Measurements from ENCODE around the gene RAB34.

DNA sequence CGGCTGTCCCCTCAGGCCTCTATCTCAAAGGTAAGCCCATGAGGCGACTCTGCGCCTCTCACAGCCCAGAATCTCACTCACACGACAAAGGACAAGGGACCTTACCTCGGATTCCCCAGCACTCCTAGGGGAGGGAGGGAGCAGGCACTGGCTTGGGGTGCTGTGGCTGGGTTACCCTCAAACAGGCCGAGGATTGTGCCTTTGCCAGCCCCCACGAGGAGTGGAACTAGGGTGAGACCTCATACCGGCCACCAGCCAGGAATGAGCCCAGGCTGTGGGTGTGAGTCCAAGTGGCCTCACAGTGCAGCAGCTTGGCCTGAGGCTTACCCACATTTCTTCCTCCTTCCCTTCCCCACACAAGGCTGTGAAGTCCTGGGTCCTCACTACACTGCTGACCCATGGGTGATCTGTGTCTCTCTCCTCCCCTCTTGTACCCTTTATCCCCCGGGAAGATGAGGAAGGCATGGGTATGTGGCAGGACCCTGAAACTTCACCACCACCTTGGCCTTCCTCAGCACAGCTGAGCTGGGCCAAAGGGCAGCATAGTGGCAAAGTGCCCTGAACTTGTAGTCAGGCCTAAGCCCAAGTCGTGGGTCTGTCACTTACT is 11.8 kb downstream of the RAB34 start:
- TF ChIP-seq, protein P1, sequence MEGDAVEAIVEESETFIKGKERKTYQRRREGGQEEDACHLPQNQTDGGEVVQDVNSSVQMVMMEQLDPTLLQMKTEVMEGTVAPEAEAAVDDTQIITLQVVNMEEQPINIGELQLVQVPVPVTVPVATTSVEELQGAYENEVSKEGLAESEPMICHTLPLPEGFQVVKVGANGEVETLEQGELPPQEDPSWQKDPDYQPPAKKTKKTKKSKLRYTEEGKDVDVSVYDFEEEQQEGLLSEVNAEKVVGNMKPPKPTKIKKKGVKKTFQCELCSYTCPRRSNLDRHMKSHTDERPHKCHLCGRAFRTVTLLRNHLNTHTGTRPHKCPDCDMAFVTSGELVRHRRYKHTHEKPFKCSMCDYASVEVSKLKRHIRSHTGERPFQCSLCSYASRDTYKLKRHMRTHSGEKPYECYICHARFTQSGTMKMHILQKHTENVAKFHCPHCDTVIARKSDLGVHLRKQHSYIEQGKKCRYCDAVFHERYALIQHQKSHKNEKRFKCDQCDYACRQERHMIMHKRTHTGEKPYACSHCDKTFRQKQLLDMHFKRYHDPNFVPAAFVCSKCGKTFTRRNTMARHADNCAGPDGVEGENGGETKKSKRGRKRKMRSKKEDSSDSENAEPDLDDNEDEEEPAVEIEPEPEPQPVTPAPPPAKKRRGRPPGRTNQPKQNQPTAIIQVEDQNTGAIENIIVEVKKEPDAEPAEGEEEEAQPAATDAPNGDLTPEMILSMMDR (conservative IDR thresholded peaks at IDR 0.05; ENCODE audit: low read length), result no peak
- no peak for TF ChIP-seq EZH2phosphoT487 (IDR thresholded peaks at IDR 0.05; ENCODE audit: borderline replicate concordance, low read depth, low read length)
